Frontal cortex (tissue), 4 donors: ENCODE data around the gene MRPL57. TPM values are rescaled to one million over a fixed set of nuclear protein-coding genes. Genes with fewer than 3 reads are reported as not detected.
"Not testable (repeated sequence)": the region's sequence is repeated elsewhere in the genome, so short reads cannot be mapped to it uniquely, and the experiment has no call there.

Source experiments
- DNase-seq, 2 donors: peaks; one replicate each; pipeline ENCODE4 v3.0.0; 2012; ENCODE audit warnings: low spot score in 2 of 2
- FAIRE-seq: peaks from 2 replicates; lab custom pipeline; 2012; peaks lifted over from hg19 to GRCh38; lab: Jason Lieb, UNC
- total RNA-seq: library from RNA; depleted of rRNA; stranded (reverse); fragments of >200 nt; gene quantifications from one replicate; pipeline ENCODE4 v1.2.3, GENCODE V29; 2014
- donor health status: control.
- donor health status: control.
- donor health status: control.

Gene MRPL57
- total RNA-seq, 1 donor from 2014 or later: 19.2 TPM

GRCh38 chr13:21186410-21186809, 10.0 kb downstream of the MRPL57 start:
- FAIRE-seq, DNase-seq: not testable (repeated sequence)

- DNase-seq, FAIRE-seq: not testable (repeated sequence)
These were observed 18.3 kb downstream of the MRPL57 start for GRCh38 chr13:21194756-21195155.

DNA sequence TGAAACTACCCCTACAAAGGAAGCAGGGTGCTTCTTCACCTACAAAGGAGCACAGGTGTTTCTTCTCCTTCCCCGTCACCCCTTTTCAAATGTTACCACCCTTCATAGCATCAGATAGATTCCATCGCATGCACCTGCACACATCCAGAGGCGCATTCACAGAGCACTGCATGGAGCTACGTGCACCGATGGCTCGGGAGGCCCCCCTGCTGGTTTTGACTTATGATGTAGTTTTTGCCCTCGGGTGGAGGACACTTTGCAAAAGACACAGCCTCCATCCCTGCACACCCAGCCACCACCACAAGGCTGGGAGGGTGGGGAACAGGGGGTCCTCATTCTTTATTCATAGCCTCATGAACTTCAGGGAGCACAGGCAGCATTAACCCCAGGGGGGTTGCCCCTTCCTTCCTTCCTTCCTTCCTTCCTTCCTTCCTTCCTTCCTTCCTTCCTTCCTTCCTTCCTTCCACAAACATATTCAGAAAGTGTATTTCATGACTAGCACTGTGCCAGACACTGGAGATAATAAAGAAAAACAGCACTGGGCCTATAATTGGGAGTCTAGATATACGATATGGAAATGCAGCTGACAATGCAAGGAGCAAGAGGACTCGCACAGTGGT, 21.3 kb downstream of the MRPL57 start:
- not testable (repeated sequence) for DNase-seq, FAIRE-seq

- DNase-seq, FAIRE-seq: not testable (repeated sequence)
These were observed 21.9 kb downstream of the MRPL57 start for GRCh38 chr13:21198391-21198790.

DNA sequence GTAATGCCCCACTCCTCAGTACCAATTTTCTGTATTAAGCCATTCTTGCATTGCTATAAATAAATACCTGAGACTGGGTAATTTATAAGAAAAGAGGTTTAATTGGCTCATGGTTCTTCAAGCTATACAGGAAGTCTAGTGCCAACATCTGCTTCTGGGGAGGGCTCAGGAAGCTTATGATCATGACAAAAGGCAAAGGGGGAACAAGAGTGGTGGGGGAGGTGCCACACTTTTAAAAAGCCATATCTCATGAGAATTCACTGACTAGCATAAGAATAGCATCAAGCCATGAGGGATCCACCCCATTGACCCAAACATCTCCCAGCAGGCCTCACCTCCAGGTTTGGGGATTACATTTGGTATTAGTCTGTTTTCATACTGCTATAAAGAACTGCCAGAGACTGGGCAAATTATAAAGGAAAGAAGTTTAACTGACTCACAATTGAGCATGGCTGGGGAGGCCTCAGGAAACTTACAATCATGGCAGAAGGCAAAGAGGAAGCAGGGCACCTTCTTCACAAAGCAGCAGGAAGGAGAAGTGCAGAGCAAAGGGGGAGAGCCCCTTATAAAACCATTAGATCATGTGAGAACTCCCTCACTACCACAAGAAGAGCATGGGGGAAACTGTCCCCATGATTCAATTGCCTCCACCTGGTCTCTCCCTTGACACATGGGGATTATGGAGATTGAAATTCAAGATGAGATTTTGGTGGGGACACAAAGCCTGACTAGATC, 25.2 kb downstream of the MRPL57 start:
- FAIRE-seq, DNase-seq: not testable (repeated sequence)

DNA sequence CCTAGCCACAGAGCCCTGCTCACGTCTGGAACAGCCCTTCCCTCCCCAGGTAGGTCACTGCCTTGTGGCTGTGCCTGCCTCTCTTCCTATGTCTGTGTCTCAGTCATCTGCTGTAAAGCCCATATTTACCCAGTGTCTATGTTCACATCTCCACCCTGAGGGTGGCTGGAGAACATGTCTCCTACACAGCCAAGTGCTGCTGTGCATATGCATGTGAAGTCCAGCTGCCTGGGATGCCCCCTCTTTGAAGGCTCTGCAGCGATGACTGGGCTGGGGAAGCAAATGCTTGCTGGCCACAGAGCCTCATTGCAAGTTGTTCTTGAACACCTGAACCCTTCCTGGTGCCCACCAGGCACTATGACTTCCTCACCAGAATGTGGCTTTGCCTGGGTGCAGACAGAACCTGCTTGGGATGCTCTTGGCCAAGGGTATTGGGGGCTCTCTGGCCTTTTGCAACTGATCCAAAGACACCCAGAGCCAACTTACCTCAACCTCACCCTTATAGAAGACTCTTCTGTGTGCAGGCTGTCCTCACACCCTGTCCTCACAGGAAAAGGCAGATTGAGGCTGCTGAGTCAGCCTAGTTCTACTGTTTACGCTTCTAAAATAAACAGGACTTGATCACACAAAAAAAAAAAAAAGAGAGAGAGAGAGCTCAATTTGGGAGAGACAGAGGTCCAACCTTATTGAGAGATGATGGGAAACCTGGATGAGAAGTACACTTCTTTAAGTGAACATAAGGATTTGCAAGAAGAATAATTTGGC, 26.5 kb downstream of the MRPL57 start:
- FAIRE-seq: no peak
- DNase-seq: no peak

DNA sequence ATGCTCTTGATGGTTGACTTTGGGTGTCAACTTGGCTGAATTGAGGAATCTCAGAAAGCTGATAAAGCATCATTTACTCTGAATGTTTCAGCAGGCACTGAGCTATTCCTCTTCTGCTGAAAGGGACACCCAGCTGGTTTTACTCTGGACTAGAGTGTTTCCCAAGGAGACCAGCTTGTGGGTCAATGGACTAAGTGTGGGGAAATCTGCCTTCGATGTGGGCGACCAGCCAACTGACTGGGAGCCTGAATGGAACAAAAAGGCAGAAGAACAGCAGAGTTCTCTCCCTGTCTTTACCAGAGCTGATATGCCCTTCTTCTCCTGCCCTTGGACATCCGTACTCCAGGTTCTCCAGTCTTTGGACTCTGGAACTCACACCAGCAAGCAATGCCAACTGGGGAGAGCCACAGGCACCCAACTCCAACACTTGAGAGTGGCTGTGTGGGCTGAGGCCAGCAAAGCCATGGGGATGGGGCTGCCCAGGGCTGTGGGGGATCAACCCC, 32.2 kb downstream of the MRPL57 start:
- DNase-seq (no peak), FAIRE-seq (no peak)

DNA sequence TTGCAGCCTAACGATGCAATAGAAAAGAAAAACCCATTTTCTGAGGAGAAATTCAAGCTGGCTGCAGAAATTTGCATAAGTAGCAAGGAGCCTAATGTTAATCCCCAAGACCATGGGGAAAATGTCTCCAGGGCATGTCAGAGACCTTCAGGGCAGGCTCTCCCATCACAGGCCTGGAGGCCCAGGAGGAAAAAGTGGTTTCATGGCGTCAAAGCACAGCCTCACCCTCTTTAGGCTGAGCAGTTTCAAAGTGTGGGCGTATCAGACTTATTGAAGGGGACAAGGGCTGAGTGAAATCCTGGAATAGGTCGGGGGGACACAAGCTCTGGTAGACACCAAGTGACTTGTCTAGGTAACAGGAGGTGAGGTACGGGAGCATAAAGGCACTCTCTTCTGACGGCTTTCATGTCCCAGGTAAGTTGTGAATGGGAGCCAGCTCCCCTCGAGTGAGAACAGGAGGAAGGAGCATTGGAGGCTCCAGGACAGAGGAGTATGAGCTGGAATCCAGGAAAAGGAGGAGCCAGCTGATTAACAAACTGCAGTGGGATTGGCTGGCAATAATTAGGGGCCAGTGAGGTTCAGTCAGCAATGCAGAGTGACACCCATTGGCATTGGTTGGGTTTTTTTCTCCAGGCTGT, 35.8 kb downstream of the MRPL57 start:
- no peak for DNase-seq
- FAIRE-seq: no peak

DNA sequence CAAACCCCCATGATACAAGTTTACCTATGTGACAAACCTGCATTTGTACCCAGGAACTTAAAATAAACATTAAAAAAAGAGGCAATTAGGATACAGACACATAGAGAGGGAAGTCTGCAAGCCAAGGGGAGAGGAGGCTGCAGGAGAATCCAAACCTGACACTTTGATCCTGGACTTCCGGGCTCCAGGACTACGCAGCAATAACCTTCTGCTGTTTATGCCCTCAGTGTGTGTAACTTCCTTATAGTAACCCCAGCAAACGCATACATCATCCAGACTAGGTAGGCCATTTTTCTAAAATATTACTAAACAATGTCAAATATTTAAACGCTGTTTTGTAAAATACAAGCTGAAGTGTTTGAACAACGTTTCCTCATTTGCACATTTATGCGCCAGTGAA, 39.0 kb downstream of the MRPL57 start:
- not testable (repeated sequence) for FAIRE-seq, DNase-seq

DNA sequence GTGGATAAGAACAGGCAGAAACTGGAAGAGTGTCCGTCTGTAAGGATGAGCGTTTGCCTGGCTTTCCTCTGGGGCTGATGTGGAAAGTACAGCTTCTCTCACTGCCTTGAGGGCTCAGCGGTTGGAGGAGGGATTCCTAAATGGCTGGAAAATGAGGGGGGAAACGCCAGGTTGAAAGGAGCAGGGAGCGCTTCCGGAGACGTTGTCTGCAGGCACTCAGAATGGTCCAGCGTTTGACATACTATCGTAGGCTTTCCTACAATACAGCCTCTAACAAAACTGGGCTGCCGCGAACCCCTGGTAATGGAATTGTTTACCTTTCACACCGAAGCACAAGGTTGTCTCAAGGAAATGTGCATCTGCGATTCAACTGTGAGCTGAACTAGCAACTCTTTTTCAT, 39.9 kb downstream of the MRPL57 start:
- no peak for DNase-seq
- no peak for FAIRE-seq

DNA sequence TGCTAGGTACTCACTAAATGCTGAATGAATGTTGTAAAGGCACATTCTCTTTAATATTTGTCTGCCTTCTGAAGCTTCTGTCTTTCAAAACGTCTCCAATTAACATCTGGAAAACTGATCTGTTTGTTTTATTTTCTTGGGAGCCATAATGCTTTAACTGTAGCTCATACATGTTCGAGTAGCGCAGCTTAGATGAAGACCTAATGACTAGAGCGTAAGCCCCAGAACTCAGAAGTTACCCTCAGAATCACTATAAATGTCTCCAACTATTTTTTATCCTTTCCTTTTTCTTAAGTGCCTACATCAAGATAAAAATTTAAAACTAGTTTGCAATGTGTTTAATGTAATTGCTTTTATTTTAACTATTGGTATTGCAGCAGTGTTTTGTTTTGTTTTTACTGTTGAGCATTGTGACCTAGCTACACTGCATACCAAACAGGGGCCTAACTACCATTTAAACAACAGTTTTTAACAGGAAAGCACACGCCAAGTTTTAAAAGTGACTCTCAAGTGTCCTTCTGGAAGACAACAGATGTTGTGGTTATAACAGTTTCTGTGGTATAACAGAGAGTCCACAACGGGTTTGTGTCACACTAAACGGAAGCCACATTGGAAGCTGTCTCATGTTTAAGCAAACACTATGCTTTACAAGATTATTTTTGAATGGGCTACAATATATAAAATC, 42.0 kb downstream of the MRPL57 start:
- FAIRE-seq: no peak
- DNase-seq: no peak

DNA sequence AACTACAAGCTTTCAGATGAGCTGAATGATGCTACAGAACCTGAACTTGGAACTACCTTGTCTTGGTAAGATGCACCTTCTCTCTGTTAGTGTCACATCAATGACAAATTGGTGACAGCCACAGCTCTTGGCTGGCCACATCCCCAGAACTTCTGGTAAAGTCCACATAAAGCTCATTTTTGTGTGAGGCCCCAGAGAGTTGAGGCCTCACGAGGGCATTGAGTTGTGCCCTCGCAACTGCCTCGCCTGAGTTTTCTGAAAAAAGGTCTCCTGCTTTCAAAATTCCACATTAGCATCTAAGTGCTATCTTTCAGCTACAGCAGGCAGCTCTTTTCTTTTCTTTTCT, 42.6 kb downstream of the MRPL57 start:
- FAIRE-seq (no peak), DNase-seq (no peak)

DNA sequence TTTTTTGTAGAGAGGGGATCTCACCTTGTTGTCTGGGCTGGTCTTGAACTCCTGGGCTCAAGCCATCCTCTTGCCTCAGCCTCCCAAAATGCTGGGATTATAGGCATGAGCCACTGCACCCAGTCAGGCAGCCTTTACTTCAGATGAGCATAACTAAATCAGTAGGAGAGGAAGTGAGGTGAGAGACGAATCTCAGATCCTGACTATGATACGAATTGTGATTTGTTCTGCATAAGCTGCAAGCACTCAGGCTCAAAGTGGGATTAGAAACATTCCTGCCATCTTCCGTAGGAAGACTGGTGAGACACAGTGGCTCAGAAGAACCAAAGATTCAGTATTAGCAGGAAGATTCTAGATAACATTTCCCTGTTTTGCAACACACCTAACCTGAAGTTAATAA, 43.3 kb downstream of the MRPL57 start:
- FAIRE-seq, DNase-seq: not testable (repeated sequence)

DNA sequence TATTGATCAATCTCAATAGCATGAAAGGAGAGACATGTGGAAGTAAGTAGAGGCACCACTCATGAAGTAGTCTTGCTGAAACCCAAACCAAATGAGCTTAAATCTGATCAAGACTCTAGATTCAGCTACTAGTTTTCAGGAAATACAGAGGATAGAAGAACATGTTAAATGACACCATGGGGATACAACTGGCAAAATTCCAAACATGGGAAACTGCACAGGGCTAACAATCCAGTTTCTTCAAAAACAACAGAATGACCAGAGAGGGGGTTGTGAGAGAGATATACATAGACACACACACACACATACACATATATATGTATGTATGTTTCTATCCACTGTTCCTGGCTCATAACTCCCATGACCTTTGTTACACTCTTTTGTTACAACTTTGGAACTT, 44.8 kb downstream of the MRPL57 start:
- no peak for DNase-seq
- FAIRE-seq: no peak

DNA sequence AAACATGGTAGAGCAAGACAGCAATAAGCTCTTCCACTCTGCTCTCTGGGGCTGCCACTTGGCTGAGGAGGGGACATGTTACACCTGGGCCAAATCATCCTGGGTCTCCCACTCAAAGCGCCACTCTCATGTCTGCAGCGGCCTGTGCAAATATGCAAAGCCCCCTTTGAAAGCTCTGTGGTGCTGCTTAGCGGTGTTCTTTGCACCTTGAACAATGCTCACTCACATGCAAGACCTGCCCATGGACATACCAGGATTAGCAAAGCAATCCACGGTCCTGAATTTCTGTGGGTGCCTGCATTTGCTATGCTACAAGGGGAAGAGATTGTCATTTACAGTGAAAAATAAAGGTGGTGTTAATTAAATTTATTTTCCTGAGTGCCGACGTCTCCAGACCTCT, 48.6 kb downstream of the MRPL57 start:
- no peak for DNase-seq
- FAIRE-seq: no peak

GRCh38 chr13:21225841-21226581, 49.6 kb downstream of the MRPL57 start:
- no peak for FAIRE-seq

DNA sequence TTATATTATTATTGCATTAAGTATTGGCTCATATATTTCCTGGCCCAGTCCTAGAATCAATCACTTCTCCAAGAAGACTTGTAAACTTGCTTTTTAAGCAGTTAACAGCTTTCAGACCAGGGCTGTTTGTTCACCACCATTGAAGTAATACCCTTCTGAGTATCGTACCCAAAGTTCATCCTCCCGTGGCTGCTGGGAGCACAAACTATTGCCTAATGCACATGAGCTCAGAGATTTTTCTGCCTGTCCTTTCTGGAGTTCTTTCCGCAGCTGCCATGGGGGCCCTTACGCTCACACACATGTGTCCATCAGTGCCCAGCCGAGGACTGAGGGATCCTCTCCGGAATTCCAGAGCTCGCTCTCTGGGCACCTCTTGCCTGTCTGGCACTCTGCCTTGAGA, 51.5 kb downstream of the MRPL57 start:
- DNase-seq (no peak), FAIRE-seq (no peak)

More at GRCh38 chr13:21225841-21226581, 49.6 kb downstream of the MRPL57 start:
- no peak for DNase-seq
